Activated naive CD8-positive, alpha-beta T cell treated with anti-CD3 and anti-CD28 coated beads, Interleukin-2, amount 50 U/mL, for 16 hours (primary cell): ENCODE data around the gene ADRB1.

Source experiments
- DNase-seq: peaks from one replicate; pipeline ENCODE4 v3.0.0-alpha.2; 2020; ENCODE audit warnings: low read depth, low spot score

The ADRB1 gene

DNA sequence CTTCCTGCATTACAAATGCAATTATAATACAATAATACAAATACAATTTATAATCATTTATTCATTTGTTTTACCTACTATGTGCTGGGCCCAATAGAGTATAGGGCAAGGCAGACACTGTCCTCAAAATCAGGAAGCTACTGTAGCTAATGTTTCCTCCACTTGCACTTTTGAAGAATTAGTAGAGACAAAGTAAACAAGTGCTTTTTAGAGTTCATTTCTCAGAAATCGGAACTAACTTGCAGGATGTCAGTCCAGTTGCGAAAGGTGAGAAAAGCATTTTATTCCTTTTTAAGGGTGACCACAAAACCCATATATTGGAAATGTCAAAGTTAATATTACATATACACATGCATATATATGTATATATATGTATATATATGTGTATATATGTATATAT is 14.2 kb downstream of the ADRB1 start:
- DNase-seq: no peak

DNA sequence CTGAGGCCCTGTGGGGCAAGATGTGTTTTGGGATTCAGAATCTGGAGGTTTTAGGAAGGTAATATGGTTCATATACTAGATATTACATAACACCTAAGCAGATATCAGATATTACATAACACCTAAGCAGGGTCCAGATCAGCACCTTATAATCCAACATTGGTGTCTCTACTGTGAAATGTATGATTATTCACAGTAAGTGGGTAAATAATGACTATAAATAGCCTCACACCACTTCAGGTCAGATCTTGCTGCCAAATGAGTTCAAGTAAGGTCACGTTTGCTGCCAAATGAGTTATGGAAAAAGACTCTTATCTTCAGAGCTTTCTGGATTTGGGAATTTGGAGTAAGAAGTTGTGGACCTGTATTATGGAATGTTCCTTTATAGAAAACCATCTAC is 14.6 kb downstream of the ADRB1 start:
- no peak for DNase-seq

DNA sequence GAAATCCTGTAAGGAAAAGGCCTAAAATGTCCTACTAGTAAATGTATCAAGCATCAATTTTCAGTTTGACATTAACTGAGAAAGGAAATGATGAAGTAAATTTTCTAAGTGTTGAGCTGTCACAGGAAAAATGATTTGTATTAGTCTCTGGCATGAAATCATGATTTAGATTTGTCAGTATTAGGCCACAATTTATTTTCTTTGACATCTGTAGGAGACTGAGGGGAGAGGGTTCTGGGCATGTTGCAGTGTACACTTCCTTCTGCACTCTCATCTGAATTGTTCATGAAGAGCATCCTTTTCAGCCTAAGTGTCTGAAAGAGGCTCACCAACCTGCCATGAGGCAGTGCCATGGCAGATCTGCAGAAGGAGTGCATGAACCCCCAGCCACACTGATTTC is 15.9 kb downstream of the ADRB1 start:
- no peak for DNase-seq

DNA sequence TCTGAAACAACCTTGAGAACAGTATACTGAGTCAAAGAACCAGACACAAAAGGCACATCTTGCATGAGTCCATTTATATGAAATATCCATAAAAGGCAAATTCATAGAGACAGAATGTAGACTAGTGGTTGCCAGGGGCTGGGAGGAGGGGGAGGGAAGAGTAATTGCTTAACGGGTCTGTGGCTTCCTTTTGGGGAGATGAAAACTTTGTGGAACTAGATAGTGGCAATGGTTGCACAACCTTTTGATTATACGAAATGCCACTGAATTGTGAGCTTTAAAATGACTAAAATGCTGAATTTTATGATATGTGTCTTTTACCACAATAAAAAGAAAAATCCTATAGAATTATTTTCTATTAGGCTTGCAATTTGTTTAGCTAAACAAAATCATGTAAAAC is 16.8 kb downstream of the ADRB1 start:
- no peak for DNase-seq

DNA sequence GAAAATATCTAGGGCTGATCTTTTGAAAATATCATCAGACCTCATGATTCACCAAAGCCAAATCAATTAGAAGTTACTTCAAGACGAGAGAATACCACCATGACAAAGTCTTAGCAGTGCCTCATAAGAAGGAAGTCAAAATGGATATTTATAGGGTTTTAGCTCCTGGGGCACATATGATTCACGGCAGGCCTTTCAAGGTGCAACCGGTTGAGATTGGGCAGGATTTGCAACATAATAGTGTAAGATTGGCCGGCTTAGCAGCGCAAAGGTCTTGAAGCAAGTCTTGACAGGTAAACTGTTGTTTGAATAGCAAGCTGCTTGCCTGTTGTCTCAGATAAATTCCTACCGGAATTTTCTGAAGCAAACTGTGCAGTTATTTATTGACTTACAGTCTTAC is 17.5 kb downstream of the ADRB1 start:
- DNase-seq: no peak

DNA sequence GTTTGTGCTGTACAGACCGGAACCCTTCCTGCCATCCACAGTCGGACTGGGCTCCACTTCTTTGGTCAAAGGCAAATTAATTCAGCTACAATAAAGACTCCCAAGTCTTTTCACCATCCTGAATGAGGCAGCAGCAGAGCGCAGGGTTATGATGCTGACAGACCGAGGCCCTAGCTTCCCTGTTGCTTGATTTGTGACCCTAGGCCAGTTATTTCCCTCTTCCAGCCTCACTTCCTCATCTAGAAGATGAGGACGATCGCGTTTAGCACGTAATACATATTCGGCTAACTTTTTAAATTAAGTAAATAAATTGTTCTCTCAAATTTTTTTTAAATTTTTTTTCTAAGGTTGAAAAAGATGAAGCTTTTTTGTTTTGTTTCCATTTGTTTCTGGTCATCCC is 18.1 kb downstream of the ADRB1 start:
- no peak for DNase-seq

DNA sequence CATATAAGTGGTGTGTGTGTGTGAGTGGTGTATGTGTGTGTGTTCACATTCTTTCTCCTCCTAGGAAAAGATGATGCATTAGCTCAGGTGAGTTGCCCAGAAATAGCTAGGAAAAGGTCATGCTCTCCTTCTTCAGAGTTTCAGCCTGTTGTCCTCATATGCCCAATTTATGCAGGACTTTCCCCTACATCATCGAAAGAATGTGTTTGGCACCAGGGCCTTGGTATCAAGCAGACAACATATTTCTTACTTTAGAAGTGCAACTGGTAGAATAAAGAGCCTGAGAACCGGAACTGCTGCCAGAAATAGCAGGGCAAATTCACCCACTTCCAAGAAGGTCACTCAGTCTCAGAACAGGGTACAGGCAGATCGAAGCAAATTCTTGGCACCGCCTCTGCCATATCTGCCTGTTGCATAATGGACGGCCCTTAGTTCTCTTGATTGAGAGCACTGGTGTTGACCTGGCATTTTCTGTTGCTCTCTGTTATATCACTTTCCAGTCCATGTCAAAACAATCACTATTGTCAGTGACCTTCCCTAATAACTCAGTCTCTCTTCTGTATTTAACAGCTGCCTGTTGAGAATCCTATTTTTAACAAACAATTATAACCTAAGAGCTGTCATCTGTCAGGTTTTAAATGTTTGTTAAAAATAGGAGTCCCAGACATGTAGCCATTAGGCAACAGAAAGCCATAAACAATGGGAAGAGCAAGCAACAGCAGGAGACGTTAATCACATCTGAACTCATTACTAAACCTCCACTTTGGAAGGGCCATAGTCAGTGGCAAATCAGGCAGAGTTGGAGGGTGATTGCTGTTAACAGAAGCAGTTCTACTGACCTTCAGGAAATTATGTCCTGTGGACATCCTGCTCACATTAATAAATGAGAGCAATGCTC is 20.7 kb downstream of the ADRB1 start:
- no peak for DNase-seq

DNA sequence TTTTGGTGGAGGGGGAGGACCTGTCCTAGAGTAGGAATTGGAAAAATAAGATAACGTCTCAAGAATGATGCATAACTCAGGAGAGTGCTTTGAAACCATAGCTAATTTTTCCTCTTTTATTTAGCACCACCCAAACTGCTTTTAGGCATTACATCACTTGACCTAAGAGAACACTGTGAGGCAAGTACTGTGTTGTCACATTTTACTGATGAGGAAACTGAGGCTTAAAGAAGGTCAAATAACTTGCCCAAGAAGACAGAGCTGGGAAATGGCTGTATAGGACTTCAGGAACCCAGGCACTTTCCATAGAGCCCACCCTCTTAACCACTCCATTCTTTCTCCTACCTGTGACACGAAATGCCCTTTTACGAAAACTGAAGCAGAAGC is 21.4 kb downstream of the ADRB1 start:
- no peak for DNase-seq

DNA sequence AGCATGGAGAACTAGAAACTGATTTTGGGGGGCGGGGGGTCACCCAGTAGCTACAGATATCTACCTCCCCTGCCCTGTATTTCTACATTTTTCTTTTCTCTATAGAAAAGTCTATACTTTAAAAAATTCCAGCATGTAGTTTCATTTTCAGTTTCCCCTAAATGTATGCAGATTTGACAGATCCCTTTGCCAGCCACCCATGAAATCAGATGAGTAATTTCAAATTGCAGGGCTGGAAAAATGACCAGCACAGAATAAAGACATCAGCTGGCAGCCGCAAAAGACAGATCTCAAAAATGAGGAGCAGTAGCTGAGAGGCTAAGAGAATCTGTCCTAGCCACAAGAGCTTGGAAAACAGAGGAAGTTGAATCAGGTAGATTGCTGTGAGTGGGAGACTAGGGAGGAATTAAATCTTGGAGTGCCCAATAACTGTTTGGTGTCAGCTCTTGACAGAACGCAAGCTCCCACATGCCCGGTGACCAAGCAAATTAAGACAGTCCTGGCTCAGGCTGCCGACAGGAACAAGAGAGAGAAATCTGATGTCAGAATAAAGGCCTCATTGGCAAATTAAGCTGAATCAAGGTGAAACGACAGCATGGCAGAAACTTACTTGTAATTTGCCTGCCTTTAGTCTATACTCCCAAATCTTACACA is 24.5 kb downstream of the ADRB1 start:
- no peak for DNase-seq

DNA sequence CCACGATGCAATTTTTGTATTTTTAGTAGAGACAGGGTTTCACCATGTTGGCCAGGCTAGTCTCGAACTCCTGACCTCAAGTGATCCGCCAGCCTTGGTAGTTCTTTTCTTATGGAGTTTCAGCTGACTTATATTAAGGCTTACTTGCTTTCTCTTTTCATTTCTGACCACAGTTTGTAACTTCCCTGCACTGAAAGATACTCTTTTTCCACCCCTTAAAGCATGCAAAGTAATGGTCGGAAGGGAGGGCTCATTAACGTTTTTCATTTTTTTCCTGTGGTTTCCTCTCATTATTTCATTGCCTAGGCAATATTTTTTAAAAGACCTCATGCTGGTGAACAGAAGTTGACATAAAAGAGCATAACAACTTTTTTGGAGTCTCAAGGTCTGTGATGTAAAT is 27.0 kb downstream of the ADRB1 start:
- no peak for DNase-seq

DNA sequence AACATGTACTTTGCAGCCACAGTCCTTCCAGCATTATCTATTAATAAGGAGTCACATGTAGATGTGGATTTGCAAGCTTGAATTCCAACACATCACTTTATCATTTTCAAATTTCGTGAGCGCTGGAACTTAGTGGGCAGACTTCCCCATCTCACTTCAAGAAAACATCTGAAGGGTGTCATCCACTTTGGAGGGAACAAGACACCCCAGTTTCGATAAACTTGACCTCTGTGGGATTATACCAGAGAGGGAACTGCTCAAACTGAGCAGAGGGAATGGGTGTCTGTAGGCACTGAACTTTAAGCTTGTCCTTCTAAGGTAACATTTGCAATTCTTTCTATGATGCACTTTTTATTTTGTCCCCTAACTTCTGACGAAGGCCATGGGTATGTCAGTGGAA is 27.5 kb downstream of the ADRB1 start:
- no peak for DNase-seq

DNA sequence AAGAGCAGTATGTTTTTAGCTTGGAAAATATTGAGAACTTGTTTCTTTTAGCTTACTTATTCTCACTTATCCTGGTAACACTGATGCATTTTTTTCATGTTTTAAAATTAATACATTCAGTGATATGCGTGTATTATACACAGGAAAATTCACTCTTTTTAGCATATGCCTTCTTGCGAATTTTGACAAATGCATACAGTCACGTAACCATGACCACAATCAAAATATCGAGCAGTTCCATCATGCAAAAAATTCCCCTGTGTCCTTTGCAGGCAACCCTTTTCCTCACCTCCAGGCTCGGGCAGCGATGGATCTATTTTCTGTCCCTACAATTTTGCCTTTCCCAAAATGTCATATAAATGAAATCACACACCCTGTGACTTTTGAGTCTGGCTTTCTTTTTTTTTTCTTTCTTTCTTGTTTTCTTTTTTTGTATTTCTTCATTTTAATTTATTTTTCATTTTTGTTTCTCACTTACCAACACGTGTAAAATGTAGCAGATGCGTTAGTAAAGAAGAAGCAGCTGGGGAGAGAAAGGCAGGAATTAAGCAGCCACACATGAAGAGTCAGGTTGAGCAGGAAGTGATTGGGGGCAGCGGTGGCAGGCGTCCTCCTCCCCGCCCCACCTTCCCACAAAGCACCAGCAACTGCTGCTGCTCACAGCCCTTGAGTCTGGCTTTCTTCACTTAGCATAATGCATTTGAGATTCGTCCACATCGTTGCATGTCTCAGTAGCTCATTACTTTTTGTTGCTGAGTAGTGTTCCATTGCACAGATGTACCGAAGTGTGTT is 29.9 kb downstream of the ADRB1 start:
- DNase-seq: no peak

DNA sequence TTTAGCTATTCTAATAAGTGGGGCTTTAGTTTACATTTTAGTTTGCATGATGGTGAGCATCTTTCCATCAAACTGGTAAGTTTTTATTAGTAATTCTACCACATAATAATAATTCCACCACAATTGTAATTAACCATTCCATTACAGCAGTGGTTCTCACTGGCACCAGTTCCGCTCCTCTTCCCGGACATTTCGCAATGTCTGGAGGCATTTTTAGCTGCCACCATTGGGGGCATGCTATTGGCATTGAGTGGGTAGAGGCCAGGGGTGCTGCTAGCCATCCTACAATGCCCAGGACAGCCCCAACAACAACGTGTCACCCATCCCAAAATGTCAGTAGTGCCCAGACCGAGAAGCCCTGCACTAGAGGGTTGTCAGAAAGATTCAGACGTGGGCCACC is 31.4 kb downstream of the ADRB1 start:
- DNase-seq: no peak

DNA sequence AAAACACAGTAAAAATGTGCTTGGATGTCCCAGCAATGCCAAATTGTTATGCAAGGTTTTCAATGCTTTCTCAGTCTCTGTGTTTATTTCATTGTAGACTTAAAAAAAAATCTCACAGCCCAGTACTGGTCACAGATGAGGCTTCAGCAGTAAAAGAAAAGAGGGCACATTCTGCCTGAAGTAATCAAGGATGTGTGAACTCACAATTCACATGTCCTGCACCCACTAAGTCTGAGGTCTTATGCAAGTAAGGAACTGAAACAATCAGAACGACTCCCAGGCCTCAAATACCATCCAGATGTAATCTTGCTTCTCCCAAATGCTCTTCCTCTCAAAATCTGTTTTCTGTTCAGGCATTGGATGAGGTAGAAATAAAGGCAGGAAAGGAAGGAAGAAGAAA is 33.7 kb downstream of the ADRB1 start:
- DNase-seq: no peak

DNA sequence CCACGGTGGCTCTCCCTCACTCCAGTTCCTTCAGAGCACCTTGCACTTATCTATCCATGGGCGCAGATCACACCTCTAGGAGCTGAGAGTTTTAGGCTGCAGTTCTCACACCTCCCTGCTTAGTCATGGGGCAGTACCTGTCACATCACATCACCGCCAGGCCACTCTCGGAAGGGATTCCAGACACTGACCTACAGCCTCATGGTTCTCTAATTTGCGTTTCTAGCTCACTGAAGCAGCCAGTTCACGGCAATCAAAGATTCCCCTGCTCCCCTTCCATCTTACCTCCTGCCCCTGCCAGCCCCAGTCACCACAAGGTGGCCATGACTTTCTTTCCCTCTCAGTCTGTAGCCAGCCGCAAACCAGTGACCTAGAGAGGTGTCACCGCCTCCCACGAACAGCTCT is 34.2 kb downstream of the ADRB1 start:
- DNase-seq: no peak

DNA sequence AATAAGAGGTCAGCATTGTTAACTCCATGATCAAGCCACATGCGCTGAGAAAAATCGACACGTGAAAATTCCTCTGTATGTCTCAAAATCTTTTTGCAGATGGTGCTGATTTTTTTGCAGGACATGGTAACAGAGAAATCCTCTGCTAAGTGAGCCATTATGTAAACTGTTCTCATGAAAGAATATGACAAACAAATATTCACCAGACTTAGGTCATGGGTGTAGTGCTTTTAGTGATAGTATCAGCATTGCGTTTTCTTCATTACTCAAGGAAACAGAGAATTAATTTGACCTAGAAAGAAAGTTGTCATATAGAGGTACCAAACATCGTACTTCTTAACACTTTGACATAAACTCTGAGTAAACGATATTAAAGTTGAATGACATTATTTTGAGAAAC is 34.7 kb downstream of the ADRB1 start:
- DNase-seq: no peak

DNA sequence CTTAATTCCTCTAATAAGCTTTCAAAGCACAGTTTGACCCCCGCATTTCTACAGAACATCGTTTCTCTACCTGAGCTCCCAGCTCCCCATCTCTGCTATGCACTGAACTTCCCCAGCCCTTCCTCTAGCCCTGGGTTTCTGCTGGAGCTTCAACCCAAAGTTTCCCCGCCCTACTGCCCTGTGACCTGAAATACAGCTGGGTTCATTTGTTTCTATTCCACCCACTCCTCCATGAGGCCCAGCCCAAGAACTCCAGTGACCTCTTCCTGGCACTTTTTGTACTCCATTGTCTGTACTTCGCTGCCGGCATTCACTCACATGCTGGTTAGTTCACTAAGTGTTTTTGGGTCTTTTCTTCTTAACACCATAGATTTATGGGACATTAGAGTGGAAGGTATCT is 35.8 kb downstream of the ADRB1 start:
- DNase-seq: no peak

DNA sequence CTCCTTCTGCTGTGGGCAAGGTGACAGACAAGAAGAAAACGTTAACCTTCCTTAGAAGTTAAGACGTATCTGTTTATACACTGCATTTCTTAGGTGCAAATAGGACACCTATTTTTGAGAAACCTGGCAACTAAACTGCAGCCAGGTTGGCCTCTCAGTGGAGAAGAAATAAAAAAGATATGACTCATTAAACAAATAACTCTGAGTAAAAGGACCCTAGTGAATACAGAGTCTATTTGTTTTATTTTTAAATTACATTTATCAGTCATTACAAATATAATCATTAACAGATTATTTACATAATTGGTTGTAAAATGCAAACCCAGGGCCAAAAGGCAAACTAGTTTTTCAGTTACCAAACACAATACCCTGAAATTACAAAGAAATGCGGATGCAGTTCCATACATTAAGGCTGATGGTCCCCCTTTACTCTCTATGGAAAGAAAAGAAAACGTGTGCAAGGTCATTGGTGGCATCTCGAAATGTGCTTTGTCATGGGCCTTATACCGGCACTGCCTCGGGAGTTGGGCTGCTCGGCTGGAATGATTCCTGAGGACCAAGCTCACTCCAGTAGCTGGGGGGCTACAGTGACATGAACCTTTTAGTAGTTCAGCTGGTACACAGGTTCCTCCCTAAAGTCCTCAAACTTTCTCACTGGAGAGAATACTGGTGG is 38.4 kb downstream of the ADRB1 start:
- DNase-seq: no peak

DNA sequence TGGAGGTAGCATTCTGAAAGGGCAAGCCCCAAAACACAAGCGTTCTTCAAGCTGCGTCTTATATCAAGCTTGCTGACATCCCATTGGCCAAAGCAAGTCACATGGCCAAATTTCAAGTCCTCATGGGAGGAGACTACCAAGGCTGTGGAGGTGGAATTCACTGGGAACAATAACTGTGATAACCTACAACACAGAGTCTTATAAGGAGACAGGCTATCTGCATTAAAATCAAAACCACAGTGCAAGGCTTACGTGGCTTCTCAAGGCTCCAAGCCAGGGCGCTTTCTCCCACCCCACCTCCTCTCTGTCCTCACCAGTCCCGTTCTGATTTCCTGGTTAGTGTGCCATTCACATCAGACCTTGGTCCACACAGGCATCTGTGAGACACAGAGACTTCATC is 39.4 kb downstream of the ADRB1 start:
- DNase-seq: no peak

DNA sequence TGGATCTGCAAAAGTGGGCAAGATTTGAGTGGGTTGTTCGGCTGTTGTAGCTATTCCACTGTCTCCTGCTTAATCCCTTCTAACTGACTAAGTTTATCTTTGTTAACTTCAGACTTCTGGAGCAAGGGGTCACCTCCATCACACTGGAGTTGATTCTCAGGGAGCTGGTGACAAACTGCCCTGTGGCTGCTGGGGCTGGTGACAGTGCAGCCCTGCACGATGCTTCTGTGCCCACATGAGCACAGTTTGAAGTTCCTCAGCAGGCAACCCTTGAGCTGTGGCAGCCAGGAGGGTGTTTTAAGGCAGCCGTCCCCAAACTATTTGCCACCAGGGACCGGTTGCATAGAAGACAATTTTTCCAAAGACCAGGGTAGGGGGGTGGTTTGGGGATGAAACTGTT is 40.5 kb downstream of the ADRB1 start:
- no peak for DNase-seq

DNA sequence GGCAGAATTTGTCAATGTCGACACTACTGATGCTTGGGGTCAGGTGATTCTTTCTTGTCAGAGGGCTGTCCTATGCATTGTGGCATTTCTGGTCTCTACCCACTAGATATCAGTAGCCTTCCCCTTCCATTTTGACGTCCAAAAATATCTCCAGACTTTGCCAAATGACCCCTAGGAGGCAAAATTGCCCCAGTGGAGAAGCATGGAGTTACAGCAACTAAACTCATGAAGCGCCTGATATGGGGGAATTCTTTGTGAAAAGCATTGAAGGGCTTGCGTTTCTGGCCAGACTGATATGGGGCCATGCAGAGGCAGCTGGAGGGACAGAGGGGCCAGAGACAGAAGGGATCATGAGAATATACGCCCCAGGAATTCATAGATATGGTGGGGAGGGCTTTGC is 43.6 kb downstream of the ADRB1 start:
- DNase-seq: no peak

DNA sequence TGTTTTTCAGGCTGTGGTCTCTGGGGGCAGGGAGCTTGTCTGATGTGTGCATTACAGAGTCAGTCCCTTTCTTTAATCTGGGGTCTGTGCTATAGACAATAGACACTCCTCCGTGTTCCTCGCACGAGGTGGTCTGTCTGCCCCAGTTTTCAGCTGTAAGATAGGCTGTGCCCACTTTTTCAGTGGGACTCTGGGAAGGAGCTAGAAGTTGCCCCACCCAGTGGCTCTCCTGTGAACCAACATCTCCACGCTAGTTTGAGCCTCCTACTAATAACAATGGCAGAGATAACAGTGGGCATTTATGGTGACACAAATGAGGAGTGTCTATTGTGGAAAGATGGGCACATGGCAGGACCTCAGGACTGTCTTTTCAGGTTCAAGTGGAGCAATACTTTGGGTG is 44.0 kb downstream of the ADRB1 start:
- DNase-seq: no peak
